ACC112 (cell line): ENCODE measurements around the gene CAST.

Experiments used
- H2AFZ ChIP-seq: fragments of 200-600 bp; sonication (generic); one replicate; pipeline ENCODE4 v1.6.0; 2017; ENCODE audit warnings: antibody characterized with exemption, low read length; ENCODE audit not compliant: unreplicated experiment
- H3K27ac ChIP-seq: fragments of 200-600 bp; sonication (generic); 2 replicates; pipeline ENCODE4 v1.5.1; 2014; ENCODE audit warnings: low read depth, mild to moderate bottlenecking, antibody characterized with exemption, low read length, moderate library complexity
- H3K27me3 ChIP-seq: fragments of 200-600 bp; sonication (generic); 2 replicates; pipeline ENCODE4 v1.6.1; 2014; ENCODE audit warnings: mild to moderate bottlenecking, antibody characterized with exemption, low read length, moderate library complexity, mixed read lengths; ENCODE audit not compliant: insufficient read depth
- H3K36me3 ChIP-seq: fragments of 200-600 bp; sonication (generic); 2 replicates; pipeline ENCODE4 v1.6.1; 2016; ENCODE audit warnings: mild to moderate bottlenecking, antibody characterized with exemption, low read length, moderate library complexity, mixed read lengths; ENCODE audit not compliant: insufficient read depth
- H3K4me1 ChIP-seq: fragments of 200-600 bp; sonication (generic); one replicate; pipeline ENCODE4 v1.6.1; 2016; ENCODE audit warnings: low read length, mixed read lengths; ENCODE audit not compliant: insufficient read depth, unreplicated experiment, control insufficient read depth
- H3K4me3 ChIP-seq: fragments of 200-600 bp; sonication (generic); 2 replicates; pipeline ENCODE4 v1.5.1; 2014; ENCODE audit warnings: mild to moderate bottlenecking, low read depth, low read length
- H3K79me2 ChIP-seq: fragments of 200-600 bp; sonication (generic); one replicate; pipeline ENCODE4 v1.6.0; 2016; ENCODE audit warnings: low read length; ENCODE audit not compliant: control insufficient read depth, unreplicated experiment, insufficient read depth

The CAST gene

GRCh38 chr5:96628406-96628805 lies 33.8 kb upstream of the CAST start:
- no peak overlapping the region for H3K27ac ChIP-seq
- peaks cover 41% of the 10 kb centered on the region for H3K4me1 ChIP-seq
- H3K79me2 ChIP-seq, result no peaks in the 10 kb centered on the region

DNA sequence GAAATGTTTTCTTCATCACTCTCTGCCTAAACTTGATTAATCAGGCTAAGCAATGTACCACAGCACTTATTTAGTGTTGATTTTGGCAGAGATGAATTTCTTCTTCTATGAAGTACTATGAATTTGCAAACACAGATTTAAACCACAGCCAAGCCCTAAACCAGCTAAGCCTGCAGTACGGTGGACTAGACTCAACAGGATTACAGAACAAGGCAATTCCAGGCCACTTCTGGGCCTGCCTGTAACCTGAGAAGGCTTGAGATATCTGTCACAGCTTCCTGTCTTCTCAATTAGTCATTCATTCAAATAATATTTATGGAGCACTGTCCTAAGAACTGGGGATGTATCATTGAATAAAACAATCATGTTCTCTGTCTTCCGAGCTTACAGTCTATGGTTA lies 32.4 kb upstream of the CAST start:
- no peaks in the 10 kb centered on the region for H3K36me3 ChIP-seq
- H3K4me3 ChIP-seq, result peak overlapping the region; percentile 57
- no peaks in the 10 kb centered on the region for H3K27me3 ChIP-seq
- peaks cover 44% of the 10 kb centered on the region for H3K4me1 ChIP-seq
- H3K79me2 ChIP-seq, result no peaks in the 10 kb centered on the region
- H3K27ac ChIP-seq, result peak overlapping the region; percentile 90
- H2AFZ ChIP-seq, result peak overlapping the region; percentile 96

More at GRCh38 chr5:96628406-96628805, 33.8 kb upstream of the CAST start:
- Histone ChIP-seq H3K4me3 (no peak overlapping the region), H2AFZ (no peak overlapping the region), H3K36me3 (no peaks in the 10 kb centered on the region), H3K27me3 (no peaks in the 10 kb centered on the region)

DNA sequence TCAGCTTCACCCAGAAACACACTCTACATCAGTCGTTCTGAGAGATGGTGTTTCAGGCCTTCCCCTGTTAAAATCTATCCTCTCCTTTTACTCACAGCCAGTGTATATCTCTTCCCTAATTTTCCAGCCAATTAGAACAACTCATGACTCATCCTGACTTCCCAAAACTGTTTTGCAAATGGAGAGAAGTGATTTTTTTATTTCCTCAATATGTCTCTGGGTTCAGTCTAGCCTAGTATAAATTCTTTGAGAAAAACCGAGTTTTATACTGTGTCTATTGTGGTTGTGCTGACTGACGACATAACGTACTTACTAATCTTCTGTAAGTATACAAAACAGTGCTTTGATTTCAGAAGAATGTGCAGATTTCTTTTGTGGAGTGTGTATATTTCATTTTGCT lies 28.4 kb upstream of the CAST start:
- Histone ChIP-seq H2AFZ (no peak overlapping the region), H3K27ac (no peak overlapping the region), H3K79me2 (no peaks in the 10 kb centered on the region), H3K4me3 (no peak overlapping the region), H3K27me3 (no peaks in the 10 kb centered on the region), H3K36me3 (no peaks in the 10 kb centered on the region), H3K4me1 (peaks cover 27% of the 10 kb centered on the region)

- Histone ChIP-seq H3K4me1 (peaks cover 17% of the 10 kb centered on the region), H3K4me3 (no peak overlapping the region), H3K27me3 (no peaks in the 10 kb centered on the region), H2AFZ (no peak overlapping the region), H3K27ac (no peak overlapping the region), H3K36me3 (no peaks in the 10 kb centered on the region), H3K79me2 (no peaks in the 10 kb centered on the region)
Observed at GRCh38 chr5:96634881-96635280, 27.3 kb upstream of the CAST start.

GRCh38 chr5:96636046-96636445 lies 26.1 kb upstream of the CAST start:
- Histone ChIP-seq H3K4me3 (no peak overlapping the region), H3K27me3 (no peaks in the 10 kb centered on the region), H2AFZ (no peak overlapping the region), H3K36me3 (no peaks in the 10 kb centered on the region), H3K27ac (no peak overlapping the region), H3K4me1 (peaks cover 6% of the 10 kb centered on the region), H3K79me2 (no peaks in the 10 kb centered on the region)

DNA sequence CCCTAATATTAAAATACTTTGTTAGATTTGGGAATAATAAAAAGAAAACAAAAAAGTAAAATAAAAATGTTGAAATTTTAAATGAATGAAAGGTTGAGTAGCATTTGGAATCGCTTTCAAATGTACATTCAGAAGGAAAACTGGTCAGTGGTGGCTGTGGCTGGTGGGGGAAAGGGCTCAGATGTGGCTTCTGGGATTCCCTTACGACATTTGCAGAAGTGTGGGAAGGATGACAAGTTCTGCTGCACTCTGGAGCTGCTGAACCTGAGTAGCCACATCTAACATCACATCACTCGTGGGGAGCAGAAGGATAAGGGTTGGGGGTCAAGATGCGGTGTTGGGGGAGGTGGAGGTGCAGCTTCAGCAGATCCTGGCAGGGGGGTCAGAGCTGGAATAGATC lies 25.6 kb upstream of the CAST start:
- Histone ChIP-seq H3K79me2 (no peaks in the 10 kb centered on the region), H3K27ac (no peak overlapping the region), H3K27me3 (no peaks in the 10 kb centered on the region), H3K36me3 (no peaks in the 10 kb centered on the region), H3K4me1 (peaks cover 3% of the 10 kb centered on the region), H2AFZ (no peak overlapping the region), H3K4me3 (no peak overlapping the region)

DNA sequence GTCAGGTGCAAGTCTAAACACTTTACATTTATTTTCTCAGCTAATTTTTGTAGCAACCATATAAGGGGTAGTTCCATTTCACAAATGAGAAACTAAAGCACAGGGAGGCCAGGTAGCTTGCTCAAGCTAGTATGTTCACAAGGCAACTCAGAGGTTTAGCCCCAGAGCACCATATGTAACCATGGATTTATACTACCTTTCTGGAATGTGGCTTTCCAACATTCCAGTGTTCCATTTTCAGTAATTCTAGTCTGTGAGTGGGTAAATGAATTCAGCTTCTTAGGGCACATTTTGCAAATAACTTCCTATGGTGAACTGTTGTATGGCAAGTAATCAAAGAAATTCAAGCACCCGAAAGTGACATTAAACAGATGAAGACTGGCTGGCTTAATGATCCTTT lies 25.0 kb upstream of the CAST start:
- H3K4me3 ChIP-seq, result no peak overlapping the region
- H3K27me3 ChIP-seq, result no peaks in the 10 kb centered on the region
- H3K36me3 ChIP-seq, result no peaks in the 10 kb centered on the region
- no peaks in the 10 kb centered on the region for H3K79me2 ChIP-seq
- H2AFZ ChIP-seq, result no peak overlapping the region
- H3K4me1 ChIP-seq, result peaks cover 3% of the 10 kb centered on the region
- H3K27ac ChIP-seq, result no peak overlapping the region

DNA sequence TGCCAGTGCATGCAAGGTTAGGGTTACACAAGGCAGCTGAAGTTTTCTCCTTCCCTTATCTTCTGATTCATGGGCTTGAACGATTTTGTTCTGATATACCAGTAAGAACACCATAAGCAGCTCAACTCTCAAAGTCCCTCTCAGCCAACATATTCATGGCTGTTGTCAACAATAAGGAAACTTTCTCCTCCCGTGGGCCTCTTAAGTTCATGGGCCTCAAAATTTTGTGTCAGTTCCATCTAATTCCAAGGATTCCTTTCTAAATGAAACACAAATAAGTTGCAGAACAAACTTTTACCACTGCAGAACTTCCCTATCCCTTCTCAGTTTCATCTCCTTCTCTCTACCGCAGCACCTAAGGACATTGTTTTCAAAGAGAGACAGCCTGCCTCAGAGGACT lies 23.6 kb upstream of the CAST start:
- H3K27me3 ChIP-seq, result no peaks in the 10 kb centered on the region
- peaks cover 3% of the 10 kb centered on the region for H3K4me1 ChIP-seq
- H3K4me3 ChIP-seq, result no peak overlapping the region
- H3K79me2 ChIP-seq, result no peaks in the 10 kb centered on the region
- H3K27ac ChIP-seq, result no peak overlapping the region
- H2AFZ ChIP-seq, result no peak overlapping the region
- H3K36me3 ChIP-seq, result no peaks in the 10 kb centered on the region

DNA sequence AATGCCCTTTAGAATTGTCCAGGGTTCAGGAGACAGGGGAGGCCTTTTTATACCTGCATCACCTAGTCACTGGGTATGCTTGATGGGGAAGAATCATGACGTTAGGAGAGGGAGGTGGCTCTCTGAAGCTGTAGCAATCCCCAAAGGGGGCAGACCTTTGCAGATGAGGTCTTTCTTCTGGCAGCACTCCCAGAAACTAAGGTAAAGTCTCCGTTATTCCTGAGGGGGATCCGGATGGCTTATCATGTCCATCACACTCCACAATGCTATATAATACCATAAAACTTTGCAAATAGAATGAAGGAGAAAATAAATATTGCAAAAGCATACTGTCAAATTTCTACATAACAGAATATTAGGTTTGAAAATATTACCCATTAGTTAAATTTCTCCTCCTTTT lies 21.5 kb upstream of the CAST start:
- Histone ChIP-seq H3K36me3 (no peaks in the 10 kb centered on the region), H3K4me1 (no peaks in the 10 kb centered on the region), H2AFZ (no peak overlapping the region), H3K79me2 (no peaks in the 10 kb centered on the region), H3K27me3 (no peaks in the 10 kb centered on the region), H3K4me3 (no peak overlapping the region), H3K27ac (no peak overlapping the region)

DNA sequence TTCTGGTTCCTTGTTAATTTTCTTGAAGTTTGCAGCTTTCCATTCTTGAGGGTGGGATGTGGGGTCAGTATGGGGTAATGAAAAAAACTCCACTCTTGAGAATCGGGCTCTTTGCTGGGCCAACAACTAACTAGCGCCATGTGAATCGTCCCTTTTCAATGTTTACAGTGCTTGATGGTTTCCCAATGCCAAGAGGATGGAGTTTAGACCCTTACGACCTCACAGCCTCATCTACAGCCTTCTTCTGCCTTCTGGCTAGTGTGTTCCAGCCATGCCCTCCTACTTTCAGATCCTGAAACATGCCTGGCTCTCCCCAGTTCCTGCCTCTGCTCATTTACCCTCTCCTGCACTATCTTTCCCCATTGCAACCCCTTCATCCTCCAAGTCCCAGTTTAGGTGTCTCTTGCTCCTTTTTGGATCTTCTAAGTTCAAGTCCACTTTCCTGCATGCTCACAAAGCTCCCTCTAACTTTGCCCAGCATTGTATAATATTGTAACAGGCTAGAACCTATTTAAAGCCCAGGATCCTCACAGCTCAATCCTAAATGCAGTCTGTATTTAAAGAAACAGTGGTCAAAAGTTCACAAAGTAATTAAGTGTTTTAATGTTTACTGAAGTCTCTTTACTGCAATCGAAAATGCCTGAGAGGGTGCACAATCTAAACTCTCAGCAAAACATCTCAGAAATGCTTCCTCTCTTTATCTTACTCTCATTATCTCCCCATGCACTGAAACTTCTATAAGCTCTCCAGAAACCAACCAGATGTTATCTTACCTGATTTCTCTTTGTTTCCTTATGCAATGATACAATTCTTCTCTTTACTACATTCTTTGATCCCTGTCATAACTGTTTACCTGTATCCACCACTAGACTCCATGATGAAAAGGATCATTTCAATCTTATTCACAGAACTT lies 20.6 kb upstream of the CAST start:
- Histone ChIP-seq H3K36me3 (no peaks in the 10 kb centered on the region), H3K27me3 (no peaks in the 10 kb centered on the region), H3K4me1 (no peaks in the 10 kb centered on the region), H3K27ac (no peak overlapping the region), H3K79me2 (no peaks in the 10 kb centered on the region), H3K4me3 (no peak overlapping the region), H2AFZ (no peak overlapping the region)

GRCh38 chr5:96642281-96642640 lies 19.9 kb upstream of the CAST start:
- Histone ChIP-seq H3K36me3 (no peaks in the 10 kb centered on the region), H3K27me3 (no peaks in the 10 kb centered on the region), H3K79me2 (no peaks in the 10 kb centered on the region), H3K4me3 (no peak overlapping the region), H3K4me1 (no peaks in the 10 kb centered on the region), H3K27ac (no peak overlapping the region), H2AFZ (no peak overlapping the region)
